ENCODE data around the gene IGSF11. TPM values are rescaled to one million over a fixed set of nuclear protein-coding genes. Genes with fewer than 3 reads are reported as not detected.

The IGSF11 gene
- total RNA-seq, 4 donors from 2014 or later: 0.09 to 8.8 (median 0.47) TPM

DNA sequence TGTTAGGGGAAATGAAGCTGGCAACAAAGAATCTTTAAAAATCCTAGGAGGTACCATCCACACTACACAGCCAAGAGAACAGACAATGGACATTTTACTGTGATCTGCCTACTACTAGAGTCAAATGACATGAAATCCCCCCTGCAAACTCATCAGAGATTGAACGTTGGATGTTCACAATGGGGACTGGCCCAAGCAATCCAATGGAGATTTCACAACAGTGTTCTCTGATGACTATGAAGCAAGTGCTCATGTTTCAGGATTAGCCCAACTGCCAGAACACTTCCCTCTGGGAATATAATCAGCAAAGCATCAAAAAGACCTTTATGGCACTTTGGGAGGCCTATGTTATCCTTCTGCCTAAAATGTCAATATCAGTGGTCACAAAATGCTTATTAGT lies 97.8 kb downstream of the IGSF11 start:
- Histone ChIP-seq H3K4me3 (no peak overlapping the region), H3K27me3 (no peaks in the 10 kb centered on the region), H3K27ac (no peak overlapping the region), H3K9me3 (no peaks in the 10 kb centered on the region), H3K4me1 (no peaks in the 10 kb centered on the region), H3K36me3 (no peaks in the 10 kb centered on the region)
- TF ChIP-seq CTCF (IDR thresholded peaks at IDR 0.05): no peak
- TF ChIP-seq POLR2A (IDR thresholded peaks at IDR 0.05): no peak
- no peak for DNase-seq
- intact Hi-C loops (cut with DNase I): no loop called here
- 38 to 50% methylated on average over 1 of the region's 1 CpG for WGBS, 2 donors

DNA sequence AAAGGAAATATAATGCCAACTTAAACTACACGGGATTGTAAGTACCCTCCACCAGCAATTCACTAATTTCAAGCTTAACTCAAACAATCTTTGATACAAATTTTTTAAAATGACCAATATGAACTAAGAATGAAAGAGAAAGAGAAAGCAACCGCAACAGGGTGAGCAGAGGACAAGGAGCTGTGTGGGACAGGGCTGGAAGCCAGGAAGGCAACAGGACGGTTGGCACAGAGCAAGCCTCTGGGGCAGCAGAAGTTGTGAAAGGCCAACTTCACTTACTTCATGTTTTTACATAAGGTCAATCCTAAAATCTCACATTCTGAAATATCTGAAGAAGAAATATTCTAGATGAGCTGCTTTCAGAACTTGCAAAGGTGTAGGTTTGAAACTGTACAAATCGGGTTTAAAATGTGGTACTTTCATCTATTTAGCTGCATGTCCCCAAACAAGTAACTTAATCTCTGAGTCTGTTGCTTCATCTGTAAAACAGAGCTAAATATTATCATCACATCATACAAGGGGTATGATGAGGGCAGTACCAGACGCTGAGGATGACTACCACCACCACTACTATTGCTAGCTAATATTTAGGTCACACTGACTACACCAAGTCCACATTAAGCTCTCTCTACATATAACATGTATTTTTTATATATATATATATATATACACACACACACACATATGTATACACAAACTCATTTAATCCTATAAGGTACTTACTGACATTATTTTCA lies 101.7 kb downstream of the IGSF11 start:
- Histone ChIP-seq H3K27me3 (no peaks in the 10 kb centered on the region), H3K4me1 (no peaks in the 10 kb centered on the region), H3K27ac (no peak overlapping the region), H3K36me3 (no peaks in the 10 kb centered on the region), H3K4me3 (no peak overlapping the region), H3K9me3 (no peaks in the 10 kb centered on the region)
- 54 to 72% methylated on average over 5 of the region's 5 CpGs for WGBS, 2 donors
- intact Hi-C loops (cut with DNase I): no loop called here
- DNase-seq: no peak
- TF ChIP-seq CTCF (IDR thresholded peaks at IDR 0.05) (no peak), POLR2A (IDR thresholded peaks at IDR 0.05) (no peak)

DNA sequence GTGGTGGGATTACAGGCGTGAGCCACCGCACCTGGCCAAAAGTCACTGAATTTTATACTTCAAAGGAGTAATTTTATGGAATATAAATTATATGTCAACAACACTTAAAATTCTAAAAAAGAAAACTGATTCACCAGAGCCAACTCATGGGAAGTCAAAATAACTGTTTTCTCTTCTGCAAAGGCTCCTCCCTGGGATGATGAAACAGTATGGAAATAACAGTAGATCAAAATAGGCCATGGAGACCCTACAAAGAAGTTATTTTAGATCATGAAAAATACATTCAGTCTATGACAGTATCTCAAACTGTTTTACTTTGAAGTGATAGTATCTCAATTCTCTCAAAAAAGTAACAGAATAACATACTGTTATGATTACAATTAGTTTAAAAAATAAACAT lies 102.7 kb downstream of the IGSF11 start:
- Histone ChIP-seq H3K4me1 (no peaks in the 10 kb centered on the region), H3K36me3 (no peaks in the 10 kb centered on the region), H3K27me3 (no peaks in the 10 kb centered on the region), H3K27ac (no peak overlapping the region), H3K9me3 (no peaks in the 10 kb centered on the region), H3K4me3 (no peak overlapping the region)
- no peak for TF ChIP-seq CTCF (IDR thresholded peaks at IDR 0.05)
- no peak for TF ChIP-seq POLR2A (IDR thresholded peaks at IDR 0.05)
- no peak for DNase-seq
- WGBS, 2 donors: 96 to 100% methylated on average over 2 of the region's 2 CpGs
- intact Hi-C loops (cut with DNase I): no loop called here

DNA sequence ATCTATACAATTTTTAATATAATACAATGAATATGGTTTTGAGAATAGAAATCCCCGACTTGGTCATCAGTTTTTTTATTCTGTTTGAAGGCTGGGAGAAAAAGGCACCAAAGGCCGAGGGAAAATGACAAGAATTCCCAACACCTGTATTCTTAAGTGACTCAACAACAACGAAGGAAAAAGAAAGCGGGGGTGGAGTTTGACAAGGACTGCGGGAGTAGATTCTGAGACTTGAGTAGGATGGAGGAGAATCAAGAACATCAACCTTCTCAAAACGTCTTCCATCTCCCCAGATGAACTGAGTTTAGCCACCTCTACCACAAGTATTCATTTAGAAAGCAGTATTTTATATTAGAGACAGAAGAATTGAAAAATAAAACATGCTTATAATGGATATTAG lies 107.2 kb downstream of the IGSF11 start:
- no peak for DNase-seq
- WGBS, 2 donors: 75 to 76% methylated on average over 6 of the region's 6 CpGs
- H3K27ac ChIP-seq: no peak overlapping the region
- H3K36me3 ChIP-seq: no peaks in the 10 kb centered on the region
- H3K4me3 ChIP-seq: no peak overlapping the region
- H3K9me3 ChIP-seq: no peaks in the 10 kb centered on the region
- intact Hi-C loops (cut with DNase I): no loop called here
- H3K27me3 ChIP-seq: no peaks in the 10 kb centered on the region
- no peaks in the 10 kb centered on the region for H3K4me1 ChIP-seq
- TF ChIP-seq CTCF (IDR thresholded peaks at IDR 0.05) (no peak), POLR2A (IDR thresholded peaks at IDR 0.05) (no peak)

GRCh38 chr3:118912188-118912587 lies 122.5 kb downstream of the IGSF11 start:
- no peak for DNase-seq
- TF ChIP-seq CTCF (IDR thresholded peaks at IDR 0.05) (no peak), POLR2A (IDR thresholded peaks at IDR 0.05) (no peak)
- Histone ChIP-seq H3K36me3 (no peaks in the 10 kb centered on the region), H3K4me1 (no peaks in the 10 kb centered on the region), H3K9me3 (no peaks in the 10 kb centered on the region), H3K27ac (no peak overlapping the region), H3K4me3 (no peak overlapping the region), H3K27me3 (no peaks in the 10 kb centered on the region)
- intact Hi-C loops (cut with DNase I): no loop called here
- 55 to 57% methylated on average over 1 to 3 of the region's 3 CpGs for WGBS, 2 donors
